Lung (tissue), 12 donors: Measurements from ENCODE around the gene ZNF787. TPM values are rescaled to one million over a fixed set of nuclear protein-coding genes. Genes with fewer than 3 reads are reported as not detected.

Source experiments
- ATAC-seq: fragments of 200-7000 bp; cut with Tn5 transposase; one replicate; pipeline ENCODE4 v1.9.1; 2020; ENCODE audit warnings: moderate number of reproducible peaks; ENCODE audit not compliant: insufficient read depth, low FRiP score
- DNase-seq, 3 donors: peaks; one replicate each; pipeline ENCODE4 v3.0.0-alpha.2; 2013 to 2017
- H3K27ac ChIP-seq, 2 donors: one replicate each; pipeline ENCODE4 v1.5.1; 2013; ENCODE audit warnings: mild to moderate bottlenecking in 2 of 2, moderate library complexity in 2 of 2, control low read depth in 1 of 2, inconsistent platforms in 1 of 2, low read depth in 1 of 2, low read length in 1 of 2
- H3K27me3 ChIP-seq, 3 donors: one replicate each; pipeline ENCODE4 v1.5.1; 2013; ENCODE audit warnings: low read length in 2 of 3; ENCODE audit not compliant: control insufficient read depth in 3 of 3, insufficient read depth in 3 of 3
- H3K36me3 ChIP-seq, 4 donors: one replicate each; pipeline ENCODE4 v1.5.1; 2013; ENCODE audit warnings: low read length in 4 of 4, mild to moderate bottlenecking in 1 of 4, moderate library complexity in 1 of 4; ENCODE audit not compliant: control insufficient read depth in 4 of 4, insufficient read depth in 4 of 4
- H3K4me1 ChIP-seq, 5 donors: one replicate each; pipeline ENCODE4 v1.5.1; 2013; ENCODE audit warnings: low read length in 5 of 5, mild to moderate bottlenecking in 2 of 5, moderate library complexity in 1 of 5; ENCODE audit not compliant: control insufficient read depth in 5 of 5, insufficient read depth in 5 of 5
- H3K4me3 ChIP-seq: one replicate; pipeline ENCODE4 v1.5.1; 2013; ENCODE audit warnings: mild to moderate bottlenecking, control low read depth, moderate library complexity
- H3K9ac ChIP-seq, 2 donors: one replicate each; pipeline ENCODE4 v1.5.1; 2013; ENCODE audit warnings: low read length in 2 of 2, control low read depth in 1 of 2; ENCODE audit not compliant: insufficient read depth in 1 of 2
- H3K9me3 ChIP-seq, 4 donors: one replicate each; pipeline ENCODE4 v1.5.1; 2013; ENCODE audit warnings: low read length in 3 of 4, mild to moderate bottlenecking in 1 of 4, moderate library complexity in 1 of 4; ENCODE audit not compliant: control insufficient read depth in 4 of 4, insufficient read depth in 3 of 4
- WGBS, 2 donors: extraction: QIAGEN DNeasy Blood & Tissue Kit; methylation state at CpG; one replicate each; pipeline ENCODE4 v1.1.7; 2013; 5-methylcytosine and 5-hydroxymethylcytosine counted together
- polyA plus RNA-seq, 2 donors: library from polyadenylated mRNA; stranded (reverse); fragments of 200-250 nt; gene quantifications; one replicate each; pipeline ENCODE4 v1.2.1, GENCODE V29; 2013
- total RNA-seq, 2 donors: library from RNA; depleted of rRNA in 1 of 2; stranded (reverse); fragments of >200 nt in 1 of 2; gene quantifications; one replicate each; pipeline ENCODE4 v1.2.1, GENCODE V29; 2014 to 2021
- TF ChIP-seq, protein P1 (sequence below): IDR thresholded peaks from 2 replicates; pipeline ENCODE4 v1.5.1; 2012; ENCODE audit warnings: mild to moderate bottlenecking; ENCODE audit errors: control extremely low read depth, extremely low read depth
- donor health status: control.
- donor health status: control.
- donor health status: Bipolar disorder and iron deficiency.
- donor health status: healthy.
- donor health status: DM: yes; HTN: yes; CAD: no.

Gene ZNF787
- total and polyA plus RNA-seq, 4 donors = 27.5 to 44.7 (median 32.2) TPM

DNA sequence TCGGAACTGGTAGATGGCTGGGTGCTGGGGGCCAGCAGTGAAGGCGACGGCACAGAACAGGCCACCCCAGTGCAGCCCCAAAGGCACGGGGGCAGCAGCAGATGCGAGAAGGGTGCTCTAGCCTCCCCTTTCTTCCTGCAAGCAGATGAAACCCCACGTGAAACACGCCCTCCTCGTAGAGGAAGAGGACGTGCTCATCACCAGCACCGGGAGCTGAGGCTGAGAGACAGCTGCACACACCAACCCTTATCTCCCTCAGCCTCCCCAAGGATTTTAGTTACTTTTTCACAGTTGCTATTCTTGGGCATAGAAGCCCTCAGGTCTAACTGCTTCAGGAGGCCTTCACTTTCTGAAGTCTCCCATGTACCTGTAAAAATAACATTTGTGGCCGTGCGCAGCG lies 11.9 kb downstream of the ZNF787 start:
- Histone ChIP-seq H3K27ac (peak overlapping the region in 1 of 2 donors; percentile 60), H3K4me3 (no peak overlapping the region), H3K4me1 (peaks cover 31 to 55% (median 50%) of the 10 kb centered on the region in 5 donors), H3K9me3 (no peaks in the 10 kb centered on the region), H3K27me3 (no peaks in the 10 kb centered on the region), H3K36me3 (peaks cover 0 to 4% (median 0%) of the 10 kb centered on the region in 4 donors), H3K9ac (no peak overlapping the region)
- WGBS, 2 donors = 42 to 43% methylated on average over 13 of the region's 13 CpGs
- DNase-seq = peak in 1 of 3 donors; percentile 41
- TF ChIP-seq, protein P1, sequence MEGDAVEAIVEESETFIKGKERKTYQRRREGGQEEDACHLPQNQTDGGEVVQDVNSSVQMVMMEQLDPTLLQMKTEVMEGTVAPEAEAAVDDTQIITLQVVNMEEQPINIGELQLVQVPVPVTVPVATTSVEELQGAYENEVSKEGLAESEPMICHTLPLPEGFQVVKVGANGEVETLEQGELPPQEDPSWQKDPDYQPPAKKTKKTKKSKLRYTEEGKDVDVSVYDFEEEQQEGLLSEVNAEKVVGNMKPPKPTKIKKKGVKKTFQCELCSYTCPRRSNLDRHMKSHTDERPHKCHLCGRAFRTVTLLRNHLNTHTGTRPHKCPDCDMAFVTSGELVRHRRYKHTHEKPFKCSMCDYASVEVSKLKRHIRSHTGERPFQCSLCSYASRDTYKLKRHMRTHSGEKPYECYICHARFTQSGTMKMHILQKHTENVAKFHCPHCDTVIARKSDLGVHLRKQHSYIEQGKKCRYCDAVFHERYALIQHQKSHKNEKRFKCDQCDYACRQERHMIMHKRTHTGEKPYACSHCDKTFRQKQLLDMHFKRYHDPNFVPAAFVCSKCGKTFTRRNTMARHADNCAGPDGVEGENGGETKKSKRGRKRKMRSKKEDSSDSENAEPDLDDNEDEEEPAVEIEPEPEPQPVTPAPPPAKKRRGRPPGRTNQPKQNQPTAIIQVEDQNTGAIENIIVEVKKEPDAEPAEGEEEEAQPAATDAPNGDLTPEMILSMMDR = no peak
- ATAC-seq = no peak

DNA sequence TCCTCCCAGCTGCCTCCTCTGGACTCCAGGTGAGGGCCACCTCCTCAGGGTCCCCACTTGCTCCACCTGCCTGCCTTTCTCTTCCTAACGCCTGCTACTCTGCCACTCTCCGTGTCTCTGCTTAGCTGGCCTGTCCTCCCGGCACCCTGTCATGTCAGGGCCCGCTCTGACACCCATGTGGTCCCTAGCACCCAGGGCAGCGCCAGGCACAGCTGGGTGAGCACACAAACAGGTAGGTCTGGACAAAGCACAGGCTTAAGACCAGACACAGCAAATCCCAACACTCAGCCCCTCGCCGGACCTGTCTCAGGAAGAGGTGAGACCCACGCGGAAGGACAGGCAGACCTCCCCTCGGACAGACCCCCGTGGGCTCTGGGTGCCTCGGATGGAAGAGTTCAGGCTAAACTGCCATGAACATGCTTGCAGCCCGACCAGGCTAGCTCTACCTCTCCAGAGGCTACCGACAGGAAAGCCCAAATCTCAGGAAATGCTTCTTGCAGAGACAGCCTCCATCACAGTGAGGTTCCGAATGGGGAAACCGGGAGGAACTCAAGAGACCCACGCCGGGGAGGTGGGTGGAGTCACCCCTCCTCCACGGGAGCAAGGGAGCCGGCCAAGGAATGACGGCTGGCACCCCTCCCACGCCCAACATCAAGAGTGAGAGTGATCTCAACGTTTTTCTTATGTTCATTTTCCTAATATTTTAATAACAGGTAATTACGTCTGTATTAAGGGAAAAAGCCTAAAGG lies 12.5 kb downstream of the ZNF787 start:
- H3K4me1 ChIP-seq = peaks cover 31 to 55% (median 50%) of the 10 kb centered on the region in 5 donors
- H3K9ac ChIP-seq = peak overlapping the region in 1 of 2 donors; percentile 11

DNA sequence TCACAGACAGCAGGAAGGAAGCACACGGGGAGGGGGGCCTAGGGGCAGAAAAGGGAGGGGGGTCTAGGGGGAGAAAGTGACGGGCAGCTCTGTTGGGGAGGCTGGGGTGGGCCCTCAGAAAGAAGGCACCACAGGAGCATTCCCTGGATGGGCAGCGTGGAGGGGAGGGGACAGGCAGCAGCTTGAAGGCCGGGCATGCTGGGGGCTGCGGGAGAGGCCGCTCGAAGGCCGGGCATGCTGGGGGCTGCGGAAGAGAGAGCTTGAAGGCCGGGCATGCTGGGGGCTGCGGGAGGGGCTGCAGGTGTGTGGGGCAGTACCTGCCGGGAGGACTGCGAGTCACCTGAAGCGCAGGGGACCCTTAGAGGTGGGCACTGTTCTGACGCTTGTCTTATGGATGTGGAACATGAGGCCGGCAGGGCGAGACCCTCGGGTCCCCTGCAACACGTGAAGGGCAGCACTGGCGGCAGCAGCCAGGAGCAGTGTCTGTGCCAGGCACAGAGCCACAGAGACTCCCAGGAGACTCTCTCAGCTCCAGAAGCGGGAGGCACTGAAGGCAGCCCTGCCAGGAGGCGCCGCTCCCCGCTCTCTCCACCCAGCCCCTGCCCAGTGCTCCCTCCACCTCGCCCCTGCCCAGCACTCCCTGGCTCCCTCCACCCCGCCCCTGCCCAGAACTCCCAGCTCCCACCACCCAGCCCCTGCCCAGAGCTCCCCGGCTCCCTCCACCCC lies 13.3 kb downstream of the ZNF787 start:
- Histone ChIP-seq H3K27ac (no peak overlapping the region), H3K4me1 (peaks cover 25 to 50% (median 46%) of the 10 kb centered on the region in 5 donors), H3K27me3 (no peaks in the 10 kb centered on the region), H3K9ac (no peak overlapping the region), H3K36me3 (peaks cover 0 to 8% (median 0%) of the 10 kb centered on the region in 4 donors), H3K4me3 (no peak overlapping the region), H3K9me3 (no peaks in the 10 kb centered on the region)
- DNase-seq = peak in 1 of 3 donors; percentile 39
- 70 to 78% methylated on average over 26 to 27 of the region's 27 CpGs for WGBS, 2 donors
- no peak for ATAC-seq
- TF ChIP-seq, protein P1 = no peak

More for the DNA sequence above, 12.5 kb downstream of the ZNF787 start:
- no peaks in the 10 kb centered on the region for H3K9me3 ChIP-seq
- DNase-seq (peak; percentile 75 to 81 (median 76)), ATAC-seq (no peak)
- H3K36me3 ChIP-seq = peaks cover 0 to 4% (median 0%) of the 10 kb centered on the region in 4 donors
- WGBS, 2 donors = 28 to 33% methylated on average over 24 of the region's 24 CpGs
- peak overlapping the region in 1 of 2 donors; percentile 60 for H3K27ac ChIP-seq
- H3K4me3 ChIP-seq = no peak overlapping the region
- TF ChIP-seq, protein P1 = no peak
- no peaks in the 10 kb centered on the region for H3K27me3 ChIP-seq
